Measurements from ENCODE around the gene JARID2.

Gene JARID2

DNA sequence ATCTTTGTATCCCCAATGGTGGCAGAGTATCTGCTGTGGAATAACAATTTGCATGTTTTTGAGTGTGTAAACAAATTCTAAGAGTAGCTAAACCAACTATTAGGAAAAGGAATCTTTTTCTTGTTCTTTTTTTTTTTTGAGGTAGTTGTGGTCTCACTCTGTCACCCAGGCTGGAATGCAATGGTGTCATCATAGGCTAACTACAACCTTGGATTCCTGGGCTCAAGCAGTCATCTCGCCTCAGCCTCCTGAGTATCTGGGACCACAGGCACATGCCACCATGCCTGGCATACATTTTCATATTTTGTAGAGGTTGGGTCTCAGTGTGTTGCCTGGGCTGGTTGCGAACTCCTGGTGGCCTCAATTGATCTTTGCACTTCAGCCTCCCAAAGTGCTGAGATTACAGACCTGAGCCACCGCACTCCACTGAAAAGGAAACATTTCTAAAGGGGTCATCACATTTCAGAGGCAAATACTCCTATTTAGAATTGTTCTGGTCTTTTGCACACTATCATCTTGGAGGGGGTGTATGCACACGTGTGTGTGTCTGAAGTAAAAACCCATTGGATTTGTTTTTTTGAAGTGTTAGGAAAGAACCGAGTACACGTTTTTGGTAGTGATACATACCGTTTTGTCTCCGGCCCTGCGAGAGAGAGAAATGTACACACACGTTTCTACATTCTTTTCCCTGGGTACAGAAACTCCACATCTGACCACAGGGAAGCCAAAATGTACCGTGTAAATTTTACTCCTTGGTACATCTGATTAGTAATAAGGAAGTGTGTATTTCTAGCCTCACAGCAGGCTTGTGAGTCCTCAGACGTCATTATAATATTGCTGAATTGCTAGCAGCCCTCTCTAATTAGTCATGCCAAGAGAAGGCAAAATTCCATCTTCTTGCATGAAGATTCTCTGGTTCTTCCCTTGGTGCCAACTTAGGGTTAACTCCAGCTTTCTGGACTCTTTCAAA lies 183.6 kb downstream of the JARID2 start:
- no peak overlapping the region for H2AK5ac ChIP-seq (ENCODE audit: low read length, severe bottlenecking)

DNA sequence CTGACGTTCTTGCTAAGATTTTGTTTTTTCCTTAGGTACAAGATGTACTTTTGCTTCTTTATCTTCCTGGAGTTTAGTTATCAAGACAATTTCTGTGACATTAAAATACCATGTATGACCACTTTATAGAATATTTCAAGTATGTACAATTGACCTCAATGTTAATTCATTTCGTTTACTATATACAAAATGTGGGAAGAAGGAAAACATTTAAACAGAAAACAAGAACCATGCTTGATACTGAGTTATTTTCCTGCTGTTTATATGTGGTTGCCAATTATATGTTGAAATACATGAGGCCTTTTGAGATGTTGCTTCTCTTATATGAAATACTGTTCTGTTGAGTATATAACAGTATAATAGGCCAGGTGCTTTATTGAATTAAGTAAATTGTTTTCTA lies 184.3 kb downstream of the JARID2 start:
- Histone ChIP-seq H3K4me2 (ENCODE audit: low read length, poor library complexity, severe bottlenecking) (no peak overlapping the region), H3K36me3 (ENCODE audit: control insufficient read depth in 1 of 2, insufficient read depth in 2 of 2, low read depth in 1 of 2, low read length in 2 of 2) (peaks cover 0 to 6% of the 10 kb centered on the region in 2 experiments), H3K79me1 (replicated peaks; ENCODE audit: low read length, poor library complexity, severe bottlenecking) (peaks cover 18% of the 10 kb centered on the region), H4K8ac (ENCODE audit: low read length) (no peak overlapping the region), H3K27me3 (ENCODE audit: control insufficient read depth in 1 of 2, insufficient read depth in 1 of 2, low read length in 2 of 2) (no peaks in the 10 kb centered on the region), H3K14ac (ENCODE audit: low read length in 2 of 2) (no peak overlapping the region), H3K4ac (ENCODE audit: low read depth in 1 of 2, low read length in 2 of 2) (no peak overlapping the region), H2BK120ac (ENCODE audit: low read depth, low read length) (no peak overlapping the region), H3K9me3 (ENCODE audit: control insufficient read depth, low read length) (peaks cover 6% of the 10 kb centered on the region), H3K18ac (ENCODE audit: low read depth in 1 of 2, low read length in 2 of 2) (no peak overlapping the region), H3K4me1 (ENCODE audit: control insufficient read depth, insufficient read depth, low read depth, low read length) (peaks cover 5% of the 10 kb centered on the region), H3K23ac (ENCODE audit: low read length in 2 of 2) (no peak overlapping the region), H2AK5ac (ENCODE audit: low read length, severe bottlenecking) (no peak overlapping the region), H3K4me3 (ENCODE audit: insufficient read depth in 1 of 2, low read depth in 1 of 2, low read length in 2 of 2) (no peak overlapping the region), H2BK12ac (ENCODE audit: low read length in 2 of 2) (no peak overlapping the region), H2AFZ (ENCODE audit: low read depth, low read length) (no peak overlapping the region), H3K9ac (ENCODE audit: low read length) (no peak overlapping the region), H2BK15ac (ENCODE audit: low read depth, poor library complexity, severe bottlenecking) (no peak overlapping the region), H4K91ac (ENCODE audit: low read length) (no peak overlapping the region), H3K27ac (ENCODE audit: low read length, poor library complexity, severe bottlenecking) (no peak overlapping the region), H2BK5ac (ENCODE audit: low read depth, low read length, poor library complexity, severe bottlenecking) (no peak overlapping the region)
- no CpG with 5 or more reads among the region's 2 CpGs for WGBS
- peak; percentile 66 for DNase-seq

More for the DNA sequence above, 183.6 kb downstream of the JARID2 start:
- Histone ChIP-seq H3K4me1 (ENCODE audit: control insufficient read depth, insufficient read depth, low read depth, low read length) (peaks cover 5% of the 10 kb centered on the region), H3K4ac (ENCODE audit: low read depth in 1 of 2, low read length in 2 of 2) (no peak overlapping the region), H3K79me1 (replicated peaks; ENCODE audit: low read length, poor library complexity, severe bottlenecking) (peaks cover 18% of the 10 kb centered on the region), H3K4me2 (ENCODE audit: low read length, poor library complexity, severe bottlenecking) (no peak overlapping the region), H2BK15ac (ENCODE audit: low read depth, poor library complexity, severe bottlenecking) (no peak overlapping the region), H4K91ac (ENCODE audit: low read length) (no peak overlapping the region), H2BK5ac (ENCODE audit: low read depth, low read length, poor library complexity, severe bottlenecking) (no peak overlapping the region), H2AFZ (ENCODE audit: low read depth, low read length) (no peak overlapping the region), H3K27ac (ENCODE audit: low read length, poor library complexity, severe bottlenecking) (peak overlapping the region; percentile 19), H2BK120ac (ENCODE audit: low read depth, low read length) (no peak overlapping the region), H3K9me3 (ENCODE audit: control insufficient read depth, low read length) (no peaks in the 10 kb centered on the region), H3K36me3 (ENCODE audit: control insufficient read depth in 1 of 2, insufficient read depth in 2 of 2, low read depth in 1 of 2, low read length in 2 of 2) (peaks cover 0 to 12% of the 10 kb centered on the region in 2 experiments), H3K23ac (ENCODE audit: low read length in 2 of 2) (no peak overlapping the region), H3K14ac (ENCODE audit: low read length in 2 of 2) (no peak overlapping the region), H3K9ac (ENCODE audit: low read length) (no peak overlapping the region), H3K4me3 (ENCODE audit: insufficient read depth in 1 of 2, low read depth in 1 of 2, low read length in 2 of 2) (no peak overlapping the region), H2BK12ac (ENCODE audit: low read length in 2 of 2) (no peak overlapping the region), H4K8ac (ENCODE audit: low read length) (no peak overlapping the region), H3K27me3 (ENCODE audit: control insufficient read depth in 1 of 2, insufficient read depth in 1 of 2, low read length in 2 of 2) (no peaks in the 10 kb centered on the region), H3K18ac (ENCODE audit: low read depth in 1 of 2, low read length in 2 of 2) (peak overlapping the region in 1 of 2 experiments; percentile 50)
- peak; percentile 81 for DNase-seq
- WGBS = 66% methylated on average over 11 of the region's 12 CpGs

DNA sequence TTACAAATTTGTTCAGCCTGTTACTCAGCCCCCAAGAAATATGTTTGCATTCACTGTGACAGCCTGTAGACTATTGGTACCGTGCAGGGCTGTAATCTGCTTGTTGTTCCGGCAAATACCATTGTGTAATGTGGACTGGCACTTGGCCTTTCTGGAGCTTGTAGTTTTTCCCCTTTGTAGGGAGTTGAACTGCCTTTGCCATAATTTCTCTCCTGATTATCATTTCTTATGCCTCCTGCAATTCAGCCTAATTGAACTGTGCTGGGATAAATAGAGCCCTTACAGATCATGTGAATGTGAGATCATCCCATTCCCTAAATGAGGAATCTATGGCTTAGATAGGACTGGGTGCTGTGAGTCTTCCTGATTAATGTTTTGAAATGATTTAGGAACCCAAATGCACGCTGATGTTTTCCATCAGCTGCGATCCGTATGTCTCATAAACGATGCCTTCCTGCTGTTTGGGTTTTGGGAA lies 185.1 kb downstream of the JARID2 start:
- Histone ChIP-seq H3K36me3 (ENCODE audit: control insufficient read depth in 1 of 2, insufficient read depth in 2 of 2, low read depth in 1 of 2, low read length in 2 of 2) (no peaks in the 10 kb centered on the region), H2BK15ac (ENCODE audit: low read depth, poor library complexity, severe bottlenecking) (no peak overlapping the region), H3K23ac (ENCODE audit: low read length in 2 of 2) (peak overlapping the region in 1 of 2 experiments; percentile 1), H3K79me1 (replicated peaks; ENCODE audit: low read length, poor library complexity, severe bottlenecking) (peaks cover 20% of the 10 kb centered on the region), H3K4me1 (ENCODE audit: control insufficient read depth, insufficient read depth, low read depth, low read length) (peaks cover 5% of the 10 kb centered on the region), H4K8ac (ENCODE audit: low read length) (no peak overlapping the region), H3K18ac (ENCODE audit: low read depth in 1 of 2, low read length in 2 of 2) (peak overlapping the region; percentile 71 to 80), H2AFZ (ENCODE audit: low read depth, low read length) (no peak overlapping the region), H2BK12ac (ENCODE audit: low read length in 2 of 2) (no peak overlapping the region), H3K27ac (ENCODE audit: low read length, poor library complexity, severe bottlenecking) (no peak overlapping the region), H3K9me3 (ENCODE audit: control insufficient read depth, low read length) (peaks cover 7% of the 10 kb centered on the region), H3K27me3 (ENCODE audit: control insufficient read depth in 1 of 2, insufficient read depth in 1 of 2, low read length in 2 of 2) (no peaks in the 10 kb centered on the region), H4K91ac (ENCODE audit: low read length) (no peak overlapping the region), H2BK120ac (ENCODE audit: low read depth, low read length) (peak overlapping the region; percentile 24), H2BK5ac (ENCODE audit: low read depth, low read length, poor library complexity, severe bottlenecking) (no peak overlapping the region), H3K4me2 (ENCODE audit: low read length, poor library complexity, severe bottlenecking) (no peak overlapping the region), H3K9ac (ENCODE audit: low read length) (peak overlapping the region; percentile 53), H3K4ac (ENCODE audit: low read depth in 1 of 2, low read length in 2 of 2) (peak overlapping the region in 1 of 2 experiments; percentile 47), H3K14ac (ENCODE audit: low read length in 2 of 2) (no peak overlapping the region), H3K4me3 (ENCODE audit: insufficient read depth in 1 of 2, low read depth in 1 of 2, low read length in 2 of 2) (no peak overlapping the region), H2AK5ac (ENCODE audit: low read length, severe bottlenecking) (no peak overlapping the region)
- peak; percentile 52 for DNase-seq
- 58% methylated on average over 6 of the region's 6 CpGs for WGBS

DNA sequence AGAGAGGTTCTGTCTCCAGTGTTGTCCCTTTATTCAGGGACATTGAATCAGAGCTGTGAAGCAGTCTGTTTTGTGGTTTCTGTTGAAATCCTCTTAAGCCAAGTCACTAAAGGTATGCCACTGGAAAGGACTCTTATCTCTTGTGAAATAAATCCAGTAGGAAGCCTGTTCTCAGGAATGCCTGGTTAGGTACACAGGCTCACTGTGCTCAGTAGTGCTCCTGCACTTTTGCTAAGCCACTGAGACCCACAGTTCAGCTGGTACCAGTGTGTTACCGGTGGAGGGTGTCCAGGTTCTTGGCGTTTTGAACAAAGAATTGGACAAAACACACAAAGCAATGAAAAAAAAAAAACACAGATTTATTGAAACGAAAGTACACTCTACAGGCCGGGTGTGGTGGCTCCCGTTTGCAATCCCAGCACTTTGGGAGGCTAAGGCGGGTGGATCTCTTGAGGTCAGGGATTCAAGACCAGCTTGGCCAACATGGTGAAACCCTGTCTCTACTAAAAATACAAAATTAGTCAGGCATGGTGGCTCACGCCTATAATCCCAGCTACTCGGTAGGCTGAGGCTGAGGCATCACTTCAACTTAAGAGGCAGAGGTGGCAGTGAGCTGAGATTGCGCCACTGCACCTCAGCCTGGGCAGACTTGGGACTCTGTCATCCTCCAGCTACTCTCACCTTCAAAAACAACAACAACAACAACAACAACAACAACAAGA lies 186.1 kb downstream of the JARID2 start:
- H3K23ac ChIP-seq (ENCODE audit: low read length in 2 of 2) = no peak overlapping the region

More for the DNA sequence above, 186.1 kb downstream of the JARID2 start:
- Histone ChIP-seq H2BK15ac (ENCODE audit: low read depth, poor library complexity, severe bottlenecking) (peak overlapping the region; percentile 71), H3K27me3 (ENCODE audit: control insufficient read depth in 1 of 2, insufficient read depth in 1 of 2, low read length in 2 of 2) (no peaks in the 10 kb centered on the region), H3K27ac (ENCODE audit: low read length, poor library complexity, severe bottlenecking) (no peak overlapping the region), H3K36me3 (ENCODE audit: control insufficient read depth in 1 of 2, insufficient read depth in 2 of 2, low read depth in 1 of 2, low read length in 2 of 2) (no peaks in the 10 kb centered on the region), H3K14ac (ENCODE audit: low read length in 2 of 2) (no peak overlapping the region), H2AK5ac (ENCODE audit: low read length, severe bottlenecking) (no peak overlapping the region), H3K18ac (ENCODE audit: low read depth in 1 of 2, low read length in 2 of 2) (peak overlapping the region; percentile 50 to 67), H3K79me1 (replicated peaks; ENCODE audit: low read length, poor library complexity, severe bottlenecking) (peaks cover 25% of the 10 kb centered on the region), H2BK5ac (ENCODE audit: low read depth, low read length, poor library complexity, severe bottlenecking) (no peak overlapping the region), H3K9ac (ENCODE audit: low read length) (peak overlapping the region; percentile 53), H3K9me3 (ENCODE audit: control insufficient read depth, low read length) (peaks cover 7% of the 10 kb centered on the region), H2BK12ac (ENCODE audit: low read length in 2 of 2) (peak overlapping the region; percentile 8 to 45), H4K91ac (ENCODE audit: low read length) (peak overlapping the region; percentile 52), H3K4ac (ENCODE audit: low read depth in 1 of 2, low read length in 2 of 2) (no peak overlapping the region), H2AFZ (ENCODE audit: low read depth, low read length) (no peak overlapping the region), H3K4me3 (ENCODE audit: insufficient read depth in 1 of 2, low read depth in 1 of 2, low read length in 2 of 2) (peak overlapping the region in 1 of 2 experiments; percentile 66), H4K8ac (ENCODE audit: low read length) (peak overlapping the region; percentile 56), H2BK120ac (ENCODE audit: low read depth, low read length) (no peak overlapping the region), H3K4me2 (ENCODE audit: low read length, poor library complexity, severe bottlenecking) (no peak overlapping the region), H3K4me1 (ENCODE audit: control insufficient read depth, insufficient read depth, low read depth, low read length) (peaks cover 5% of the 10 kb centered on the region)
- 83% methylated on average over 9 of the region's 9 CpGs for WGBS
- peak; percentile 82 for DNase-seq

Measured in mesenchymal stem cell (in vitro differentiated cells and primary cell).